Activated CD4-positive, alpha-beta T cell treated with anti-CD3 and anti-CD28 coated beads, Interleukin-2, amount 50 U/mL, for 24 hours (primary cell): Measurements from ENCODE around the gene PTPN9.
"Not testable (repeated sequence)": the region's sequence is repeated elsewhere in the genome, so short reads cannot be mapped to it uniquely, and the experiment has no call there.

Experiments
- DNase-seq, 2 donors: peaks; one replicate each; pipeline ENCODE4 v3.0.0-alpha.2; 2020; ENCODE audit warnings: low read depth in 1 of 2, low spot score in 1 of 2

The PTPN9 gene

GRCh38 chr15:75583701-75584100, 4.6 kb upstream of the PTPN9 start:
- no peak for DNase-seq

DNA sequence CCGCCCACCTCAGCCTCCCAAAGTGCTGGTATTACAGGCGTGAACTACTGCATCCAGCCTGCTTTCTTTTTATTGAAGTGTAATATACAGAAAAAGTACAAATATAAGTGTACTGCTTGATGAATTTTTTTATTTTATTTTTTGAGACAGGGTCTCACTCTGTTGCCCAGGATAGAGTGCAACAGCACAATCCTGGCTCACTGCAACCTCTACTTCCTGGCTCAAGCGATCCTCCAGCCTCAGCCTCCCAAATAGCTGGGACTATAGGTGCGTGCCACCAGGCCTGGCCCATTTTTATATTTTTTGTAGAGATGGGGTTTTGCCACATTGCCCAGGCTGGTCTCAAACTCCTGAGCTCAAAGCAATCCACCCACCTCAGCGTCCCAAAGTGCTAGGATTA, 3.8 kb upstream of the PTPN9 start:
- DNase-seq = not testable (repeated sequence)

- no peak for DNase-seq
Observed at GRCh38 chr15:75578173-75578947, 755 bp downstream of the PTPN9 start.

DNA sequence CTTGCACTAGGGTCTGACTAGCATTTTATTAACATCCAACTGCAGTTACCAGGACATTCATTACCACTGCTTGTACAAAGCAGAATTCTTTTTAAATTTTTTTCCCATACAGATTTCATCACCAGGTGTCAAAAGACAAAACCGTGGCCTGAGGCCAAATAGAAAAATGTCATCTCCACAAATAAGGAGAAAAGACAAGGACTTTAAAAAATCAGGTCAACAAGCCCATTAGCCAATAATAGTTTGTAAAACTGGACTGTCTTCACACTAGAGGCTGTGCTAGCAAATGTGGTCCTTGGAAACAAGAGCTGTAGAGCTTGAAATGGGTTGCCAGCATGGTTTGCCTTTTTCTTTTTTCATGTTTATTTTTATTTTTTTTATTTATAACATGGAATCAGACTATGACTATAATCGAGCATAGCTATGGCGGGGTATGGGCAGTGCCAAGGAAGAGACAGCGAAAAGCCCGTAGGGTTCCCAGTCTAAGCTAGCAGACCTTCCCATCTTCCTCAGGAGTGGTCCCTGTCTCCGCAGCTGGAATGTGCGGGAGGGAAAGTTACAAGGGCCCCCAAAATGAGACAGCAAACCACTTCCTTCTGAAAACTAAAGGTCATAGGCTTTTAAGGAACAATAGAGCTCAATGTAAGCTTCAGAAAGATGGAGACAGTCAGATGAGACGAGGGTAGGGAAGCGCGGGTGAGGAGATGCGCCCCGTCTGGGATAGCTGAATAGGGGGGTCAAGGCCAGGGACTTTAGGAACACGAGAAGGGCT, 1.5 kb downstream of the PTPN9 start:
- no peak for DNase-seq

DNA sequence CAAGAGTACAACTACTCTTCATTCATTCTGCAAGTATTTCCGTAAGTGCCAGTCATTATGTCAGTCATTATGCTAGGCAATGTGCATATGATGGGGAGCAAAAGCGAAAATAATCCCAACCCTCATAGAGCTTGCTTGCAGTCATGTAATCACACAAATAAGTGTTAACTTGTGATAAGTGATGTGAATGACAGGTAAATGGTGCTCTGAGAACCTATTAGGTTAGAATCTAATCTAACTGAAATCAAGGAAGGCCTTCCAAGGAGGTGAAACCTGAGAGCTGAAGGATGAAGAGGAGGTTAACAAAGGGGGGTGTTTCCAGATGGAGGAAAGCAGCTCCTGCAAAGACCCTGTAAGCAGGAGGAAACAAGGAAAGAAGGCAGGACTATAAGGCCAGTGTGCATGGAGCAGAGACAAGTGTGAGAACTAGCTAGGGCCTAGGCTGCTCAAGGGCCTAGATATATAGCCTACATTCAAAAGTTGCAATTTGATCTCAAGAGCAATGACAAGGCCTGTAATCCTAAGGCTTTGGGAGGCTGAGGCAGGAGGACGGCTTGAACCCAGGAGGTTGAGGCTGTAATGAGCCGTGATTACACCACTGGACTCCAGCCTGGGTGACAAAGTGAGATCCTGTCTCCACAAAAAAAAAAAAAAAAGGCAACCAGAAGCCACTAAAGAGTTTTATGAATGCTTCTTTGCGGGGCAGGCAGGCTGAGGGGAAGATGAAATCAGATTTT, 5.3 kb downstream of the PTPN9 start:
- no peak for DNase-seq

DNA sequence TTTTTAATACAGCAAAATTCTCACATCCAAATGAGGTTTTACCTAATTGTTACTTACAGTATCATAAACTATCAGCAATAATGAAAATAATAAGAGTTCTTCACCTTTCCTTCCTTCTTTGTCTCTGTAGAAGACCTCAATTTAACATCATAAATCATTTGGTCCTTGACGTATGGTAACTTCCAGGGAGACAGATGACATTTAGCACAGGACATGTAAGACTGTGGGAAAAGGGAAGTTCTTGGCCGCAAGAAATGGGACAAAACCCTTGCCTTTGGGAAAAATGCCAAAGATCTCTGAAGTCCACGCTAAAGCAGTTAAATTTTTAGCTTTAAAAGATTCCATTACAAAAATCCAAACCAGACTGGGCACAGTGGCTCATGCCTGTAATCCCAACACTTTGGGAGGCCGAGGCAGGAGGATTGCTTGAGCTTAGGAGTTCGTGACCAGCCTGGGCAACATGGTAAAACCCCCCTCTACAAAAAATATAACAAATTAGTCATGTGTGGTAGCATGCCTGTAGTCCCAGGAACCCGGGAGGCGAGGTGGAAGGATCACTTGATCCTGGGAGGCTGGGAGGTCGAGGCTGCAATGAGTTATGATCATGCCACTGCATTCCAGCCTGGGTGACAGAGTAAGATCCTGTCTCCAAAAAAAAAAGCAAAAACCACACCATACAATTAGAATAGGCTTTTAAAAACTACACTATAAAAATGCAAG, 8.8 kb downstream of the PTPN9 start:
- DNase-seq = no peak

DNA sequence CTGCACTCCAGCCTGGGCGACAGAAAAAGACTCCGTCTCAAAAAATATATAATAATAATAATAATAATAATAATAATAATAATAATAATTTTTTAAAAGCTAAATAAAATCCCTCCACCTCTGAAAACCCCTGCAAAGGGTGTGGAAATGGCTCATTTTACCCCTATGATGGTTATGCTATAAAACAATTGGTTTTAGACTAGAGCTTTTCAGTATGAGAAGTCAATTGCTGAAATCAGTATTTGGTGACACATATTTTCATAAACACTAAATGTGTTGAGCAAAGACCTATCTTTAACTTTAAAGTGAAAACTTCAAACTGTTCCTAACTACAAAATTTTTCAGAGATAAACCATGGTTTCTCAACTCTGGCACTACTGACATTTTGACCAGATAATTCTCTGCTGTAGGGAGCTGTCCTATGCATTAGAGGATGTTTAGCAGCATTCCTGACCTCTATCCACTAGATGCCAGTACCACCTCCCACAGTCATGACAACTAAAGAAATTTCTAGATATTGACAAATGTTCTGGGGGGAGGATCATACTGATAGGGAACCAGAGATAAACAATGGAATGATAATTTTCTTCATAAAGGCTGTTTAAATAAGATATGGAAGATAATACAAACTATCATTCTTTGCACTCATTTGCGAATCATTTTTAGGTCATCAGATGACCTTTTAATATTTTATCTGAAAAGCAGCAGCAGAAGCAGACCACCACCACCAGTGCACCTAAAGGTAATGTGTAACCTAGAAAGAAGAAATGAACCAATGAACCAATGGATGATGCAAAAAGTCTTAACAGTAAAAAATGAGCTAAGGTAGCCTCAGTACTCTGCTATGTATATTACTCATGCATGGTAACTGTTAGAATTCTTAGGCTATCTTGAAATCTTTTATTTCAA, 13.8 kb downstream of the PTPN9 start:
- DNase-seq = no peak

- no peak for DNase-seq
Observed at GRCh38 chr15:75561888-75562287, 17.2 kb downstream of the PTPN9 start.

- DNase-seq = not testable (repeated sequence)
Observed at GRCh38 chr15:75559360-75559759, 19.8 kb downstream of the PTPN9 start.

- DNase-seq = not testable (repeated sequence)
Observed at GRCh38 chr15:75558955-75559354, 20.2 kb downstream of the PTPN9 start.

- no peak for DNase-seq
Observed at GRCh38 chr15:75554717-75555116, 24.4 kb downstream of the PTPN9 start.

DNA sequence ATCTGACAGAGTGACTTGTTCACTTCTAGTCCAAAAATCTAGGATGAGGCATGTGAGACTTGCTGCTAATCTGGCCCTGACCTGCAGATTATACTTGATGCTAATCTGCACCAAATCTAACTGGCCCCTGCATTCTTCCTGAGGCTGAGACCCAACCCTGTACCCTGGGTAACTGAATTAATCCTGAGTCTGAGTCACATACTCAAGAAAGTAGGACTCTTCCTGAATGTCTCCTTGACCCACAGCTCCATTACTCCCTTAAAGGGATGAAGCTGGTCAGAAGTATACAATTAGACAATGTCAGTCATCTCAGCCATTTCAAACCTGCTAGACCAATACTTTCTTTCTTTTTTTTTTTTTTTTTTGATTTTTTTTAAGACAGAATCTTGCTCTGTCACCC, 25.5 kb downstream of the PTPN9 start:
- no peak for DNase-seq

GRCh38 chr15:75551091-75551490, 28.0 kb downstream of the PTPN9 start:
- DNase-seq = no peak

- no peak for DNase-seq
Observed at GRCh38 chr15:75545064-75545463, 34.1 kb downstream of the PTPN9 start.

- no peak for DNase-seq
Observed at GRCh38 chr15:75544359-75544758, 34.8 kb downstream of the PTPN9 start.

GRCh38 chr15:75542949-75543545, 36.1 kb downstream of the PTPN9 start:
- not testable (repeated sequence) for DNase-seq

GRCh38 chr15:75542386-75542797, 36.7 kb downstream of the PTPN9 start:
- DNase-seq = no peak

DNA sequence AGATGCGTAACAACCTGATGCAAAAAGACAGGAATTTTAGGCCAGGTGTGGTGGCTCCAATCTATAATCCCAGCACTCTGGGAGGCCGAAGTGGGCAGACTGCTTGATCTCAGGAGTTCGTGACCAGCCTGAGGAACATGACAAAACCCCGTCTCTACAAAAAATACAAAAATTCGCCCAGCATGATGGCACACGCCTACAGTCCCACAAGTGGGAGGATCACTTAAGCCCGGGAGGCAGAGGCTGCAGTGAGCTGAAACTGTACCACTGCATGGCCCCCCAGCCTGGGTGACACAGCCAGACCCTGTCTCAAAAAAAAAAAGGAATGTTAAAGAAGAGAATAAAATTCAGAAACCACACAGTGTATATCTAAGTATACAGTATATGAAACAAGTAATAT, 40.7 kb downstream of the PTPN9 start:
- no peak for DNase-seq

GRCh38 chr15:75533945-75534344, 45.2 kb downstream of the PTPN9 start:
- no peak for DNase-seq
